ENCODE data around the gene ZNF334. TPM values are rescaled to one million over a fixed set of nuclear protein-coding genes. Genes with fewer than 3 reads are reported as not detected.

Gene ZNF334
- polyA plus RNA-seq, 2 of the 4 experiments (the other 2 are of a cell fraction), result not detected

GRCh38 chr20:46455729-46456128, 57.6 kb downstream of the ZNF334 start:
- no peak overlapping the region for H3K4me2 ChIP-seq
- ChIA-PET POLR2A (no interaction called here), CTCF (no interaction called here)
- H3K27ac ChIP-seq, result no peak overlapping the region
- 1% methylated on average over 2 of the region's 2 CpGs for WGBS (ENCODE audit: missing lambda C conversion rate)
- H3K4me3 ChIP-seq, result no peak overlapping the region
- peaks cover 40% of the 10 kb centered on the region for H3K9me3 ChIP-seq
- no peak for DNase-seq (ENCODE audit: low read depth in 1 of 2, low spot score in 1 of 2)
- no peaks in the 10 kb centered on the region for H3K4me1 ChIP-seq
- no peak for TF ChIP-seq RFX5 (IDR thresholded peaks at IDR 0.05)
- peak; percentile 27 for TF ChIP-seq MAFK (IDR thresholded peaks at IDR 0.05; ENCODE audit: partially characterized antibody)
- no peak for FAIRE-seq
- no peak for ATAC-seq

Other genes starting within 250 kb of the ZNF334 start
- gene CDH22, start 205.1 kb downstream of the ZNF334 start, polyA plus RNA-seq (2011; rRNA removed), result not detected in 2 replicates
- gene CDH22, start 205.1 kb downstream of the ZNF334 start, polyA plus RNA-seq (2017; fragmentation: RNase III; extraction: RNeasy Plus Mini Kit Qiagen cat#74134 plus additional on column Dnase treatment), result 0.03 TPM in 1 of 3 replicates, not detected in the others
- 25.1 and 31.1 TPM in 2 replicates for gene ELMO2, start 106.9 kb downstream of the ZNF334 start, polyA plus RNA-seq (2011; rRNA removed)
- gene ELMO2, start 106.9 kb downstream of the ZNF334 start, polyA plus RNA-seq (2017; fragmentation: RNase III; extraction: RNeasy Plus Mini Kit Qiagen cat#74134 plus additional on column Dnase treatment), result 22.3 to 23.4 TPM (median 22.9 TPM) in 3 replicates
- gene OCSTAMP, start 37.1 kb upstream of the ZNF334 start, polyA plus RNA-seq (2011; rRNA removed), result not detected in 2 replicates
- not detected in 3 replicates for gene OCSTAMP, start 37.1 kb upstream of the ZNF334 start, polyA plus RNA-seq (2017; fragmentation: RNase III; extraction: RNeasy Plus Mini Kit Qiagen cat#74134 plus additional on column Dnase treatment)
- gene SLC13A3, start 137.9 kb upstream of the ZNF334 start, polyA plus RNA-seq (2011; rRNA removed), result 0.04 TPM in 1 of 2 replicates, not detected in the other
- gene SLC13A3, start 137.9 kb upstream of the ZNF334 start, polyA plus RNA-seq (2017; fragmentation: RNase III; extraction: RNeasy Plus Mini Kit Qiagen cat#74134 plus additional on column Dnase treatment), result 0.19 TPM in 1 of 3 replicates, not detected in the others
- gene TP53RK, start 175.9 kb upstream of the ZNF334 start, polyA plus RNA-seq (2011; rRNA removed), result 11.8 and 13.1 TPM in 2 replicates
- gene TP53RK, start 175.9 kb upstream of the ZNF334 start, polyA plus RNA-seq (2017; fragmentation: RNase III; extraction: RNeasy Plus Mini Kit Qiagen cat#74134 plus additional on column Dnase treatment), result 9.8 to 10.5 TPM (median 10.5 TPM) in 3 replicates
- gene SLC2A10, start 196.1 kb upstream of the ZNF334 start, polyA plus RNA-seq (2011; rRNA removed), result 0.01 TPM in 1 of 2 replicates, not detected in the other
- gene SLC2A10, start 196.1 kb upstream of the ZNF334 start, polyA plus RNA-seq (2017; fragmentation: RNase III; extraction: RNeasy Plus Mini Kit Qiagen cat#74134 plus additional on column Dnase treatment), result not detected in 3 replicates